Glutamatergic neuron (in vitro differentiated cells): ENCODE measurements around the gene LCMT1. TPM values are rescaled to one million over a fixed set of nuclear protein-coding genes. Genes with fewer than 3 reads are reported as not detected.
"Not testable (repeated sequence)": the region's sequence is repeated elsewhere in the genome, so short reads cannot be mapped to it uniquely, and the experiment has no call there.

ENCODE experiments used
- DNase-seq: peaks from one replicate; pipeline ENCODE4 v3.0.0; 2022
- H3K27ac Mint-ChIP-seq: one replicate; pipeline ENCODE4 v1.8.0; 2020; ENCODE audit warnings: mild to moderate bottlenecking, mixed read lengths, inconsistent platforms; ENCODE audit not compliant: unreplicated experiment
- H3K27me3 Mint-ChIP-seq: one replicate; pipeline ENCODE4 v1.8.0; 2020; ENCODE audit warnings: mild to moderate bottlenecking, moderate library complexity, mixed read lengths, inconsistent platforms; ENCODE audit not compliant: unreplicated experiment
- H3K36me3 Mint-ChIP-seq: one replicate; pipeline ENCODE4 v1.8.0; 2020; ENCODE audit warnings: mild to moderate bottlenecking, mixed read lengths, inconsistent platforms; ENCODE audit not compliant: unreplicated experiment
- H3K4me1 Mint-ChIP-seq: one replicate; pipeline ENCODE4 v1.8.0; 2020; ENCODE audit warnings: mild to moderate bottlenecking, low read depth, mixed read lengths, inconsistent platforms; ENCODE audit not compliant: unreplicated experiment
- H3K4me3 Mint-ChIP-seq: one replicate; pipeline ENCODE4 v1.8.0; 2020; ENCODE audit warnings: mild to moderate bottlenecking, mixed read lengths, inconsistent platforms; ENCODE audit not compliant: unreplicated experiment
- H3K9me3 Mint-ChIP-seq: one replicate; pipeline ENCODE4 v1.8.0; 2020; ENCODE audit warnings: mild to moderate bottlenecking, moderate library complexity, mixed read lengths, inconsistent platforms; ENCODE audit not compliant: unreplicated experiment
- total RNA-seq: library from RNA; stranded (reverse); fragmentation: NEBNext Ultra II Directional; extraction: Animal tissue kit (Norgen Biotek cat#: 25700); gene quantifications from one replicate; pipeline ENCODE4 v1.2.1, GENCODE V29; 2021; ENCODE audit not compliant: unreplicated experiment
- TF ChIP-seq, protein P1 (sequence below): fragments of 200-600 bp; sonication (generic); IDR thresholded peaks from one replicate; pipeline ENCODE4 v1.5.0; 2021; ENCODE audit not compliant: partially characterized antibody, unreplicated experiment

Gene LCMT1
- total RNA-seq, 1 donor from 2014 or later = 67.6 TPM

DNA sequence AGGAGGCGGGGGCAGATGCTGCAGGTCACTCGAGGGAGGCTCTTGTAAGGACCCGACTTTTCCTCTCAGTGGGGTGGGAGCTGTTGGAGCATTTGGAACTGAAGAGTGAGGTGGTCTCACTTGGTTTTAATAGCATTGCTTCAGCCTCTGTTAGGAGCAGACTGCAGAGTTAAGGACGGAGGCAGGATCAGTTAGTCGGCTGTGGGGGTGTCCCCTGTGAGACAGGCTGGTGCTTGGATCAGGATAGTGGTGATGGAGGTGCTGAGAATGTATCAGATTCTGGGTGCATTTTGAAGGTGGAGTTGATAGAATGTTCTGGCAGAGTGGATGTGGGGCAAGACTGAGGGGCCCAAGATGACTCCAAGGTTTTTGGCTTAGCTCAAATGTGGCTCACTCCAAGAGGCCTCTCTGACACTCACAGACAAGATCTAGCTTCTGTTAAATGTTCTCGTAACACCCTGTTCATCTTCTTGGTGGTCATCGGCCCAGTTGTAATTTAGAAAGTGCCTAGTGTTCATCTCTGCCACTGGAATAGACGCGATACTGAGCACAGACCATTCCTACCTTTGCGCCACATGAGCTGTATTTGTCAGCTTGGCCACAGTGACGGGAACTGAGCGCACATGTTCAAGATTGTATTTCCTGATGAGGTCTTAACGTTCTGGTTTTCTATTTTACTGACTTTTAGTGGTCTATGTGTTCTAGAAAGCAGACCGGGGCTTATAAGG lies 7.5 kb downstream of the LCMT1 start:
- no peak for DNase-seq
- TF ChIP-seq, protein P1, sequence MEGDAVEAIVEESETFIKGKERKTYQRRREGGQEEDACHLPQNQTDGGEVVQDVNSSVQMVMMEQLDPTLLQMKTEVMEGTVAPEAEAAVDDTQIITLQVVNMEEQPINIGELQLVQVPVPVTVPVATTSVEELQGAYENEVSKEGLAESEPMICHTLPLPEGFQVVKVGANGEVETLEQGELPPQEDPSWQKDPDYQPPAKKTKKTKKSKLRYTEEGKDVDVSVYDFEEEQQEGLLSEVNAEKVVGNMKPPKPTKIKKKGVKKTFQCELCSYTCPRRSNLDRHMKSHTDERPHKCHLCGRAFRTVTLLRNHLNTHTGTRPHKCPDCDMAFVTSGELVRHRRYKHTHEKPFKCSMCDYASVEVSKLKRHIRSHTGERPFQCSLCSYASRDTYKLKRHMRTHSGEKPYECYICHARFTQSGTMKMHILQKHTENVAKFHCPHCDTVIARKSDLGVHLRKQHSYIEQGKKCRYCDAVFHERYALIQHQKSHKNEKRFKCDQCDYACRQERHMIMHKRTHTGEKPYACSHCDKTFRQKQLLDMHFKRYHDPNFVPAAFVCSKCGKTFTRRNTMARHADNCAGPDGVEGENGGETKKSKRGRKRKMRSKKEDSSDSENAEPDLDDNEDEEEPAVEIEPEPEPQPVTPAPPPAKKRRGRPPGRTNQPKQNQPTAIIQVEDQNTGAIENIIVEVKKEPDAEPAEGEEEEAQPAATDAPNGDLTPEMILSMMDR = no peak
- Mint-ChIP-seq H3K27me3 (no peaks in the 10 kb centered on the region), H3K36me3 (no peaks in the 10 kb centered on the region), H3K4me1 (no peaks in the 10 kb centered on the region), H3K4me3 (no peak overlapping the region), H3K9me3 (peaks cover 2% of the 10 kb centered on the region), H3K27ac (no peak overlapping the region)

DNA sequence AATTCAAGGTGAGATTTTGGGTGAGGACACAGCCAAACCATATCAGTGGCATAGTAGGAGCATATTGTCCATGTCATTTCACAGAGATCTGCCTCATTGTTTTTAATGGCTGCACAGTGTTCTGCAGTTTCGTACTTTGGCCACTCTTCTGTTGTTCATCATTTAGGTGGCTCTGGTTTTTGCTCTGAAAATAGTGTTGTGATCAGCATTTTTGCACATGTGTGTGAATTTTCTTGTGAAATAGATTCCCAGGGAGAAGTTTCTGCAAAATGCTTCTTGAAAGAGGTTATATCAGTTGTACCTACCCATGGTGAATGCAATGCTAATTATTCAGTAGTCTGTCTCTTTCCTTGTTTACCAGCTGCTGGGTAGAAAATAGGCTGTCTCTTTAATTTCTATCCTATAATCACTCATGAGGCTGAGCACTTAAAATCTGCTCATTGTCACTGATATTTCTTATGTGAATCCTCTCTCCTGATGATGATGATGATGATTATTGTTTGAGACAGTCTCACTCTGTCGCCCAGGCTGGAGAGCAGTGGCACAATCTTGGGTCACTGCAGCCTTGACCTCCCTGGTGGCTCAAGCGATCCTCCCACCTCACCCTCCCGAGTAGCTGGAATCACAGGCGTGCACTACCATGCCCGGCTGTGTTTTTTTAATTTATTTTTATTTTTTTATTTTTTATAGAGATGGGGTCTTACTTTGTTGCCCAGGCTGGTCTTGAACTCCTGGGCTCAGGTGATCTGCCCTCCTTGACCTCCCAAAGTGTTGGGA lies 10.5 kb downstream of the LCMT1 start:
- TF ChIP-seq, protein P1 = no peak
- no peaks in the 10 kb centered on the region for H3K36me3 Mint-ChIP-seq
- H3K4me3 Mint-ChIP-seq = no peak overlapping the region
- no peaks in the 10 kb centered on the region for H3K27me3 Mint-ChIP-seq
- H3K4me1 Mint-ChIP-seq = no peaks in the 10 kb centered on the region
- no peak overlapping the region for H3K27ac Mint-ChIP-seq
- no peak for DNase-seq
- no peaks in the 10 kb centered on the region for H3K9me3 Mint-ChIP-seq

DNA sequence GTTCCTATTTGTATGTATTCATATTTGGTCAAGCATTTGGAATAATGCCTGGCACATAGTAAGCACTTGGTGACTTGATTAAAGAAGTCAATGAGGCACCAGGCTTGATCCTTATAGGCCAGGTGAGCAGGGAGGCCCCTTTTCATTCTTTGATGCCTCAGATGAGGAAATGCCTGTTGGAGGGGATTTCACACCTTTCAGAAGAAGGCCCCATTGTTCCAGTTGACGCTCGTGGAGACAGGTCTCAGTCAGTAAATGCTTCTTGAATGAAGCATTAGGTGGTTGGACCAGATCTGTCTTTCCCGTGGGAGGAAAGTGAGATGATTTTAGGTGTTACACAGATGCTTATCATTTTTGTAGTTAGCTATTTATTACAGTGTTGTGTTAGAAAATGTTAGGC lies 13.0 kb downstream of the LCMT1 start:
- DNase-seq = no peak
- Mint-ChIP-seq H3K36me3 (no peaks in the 10 kb centered on the region), H3K27me3 (no peaks in the 10 kb centered on the region), H3K9me3 (no peaks in the 10 kb centered on the region), H3K4me1 (no peaks in the 10 kb centered on the region), H3K4me3 (no peak overlapping the region), H3K27ac (no peak overlapping the region)
- TF ChIP-seq, protein P1 = no peak

DNA sequence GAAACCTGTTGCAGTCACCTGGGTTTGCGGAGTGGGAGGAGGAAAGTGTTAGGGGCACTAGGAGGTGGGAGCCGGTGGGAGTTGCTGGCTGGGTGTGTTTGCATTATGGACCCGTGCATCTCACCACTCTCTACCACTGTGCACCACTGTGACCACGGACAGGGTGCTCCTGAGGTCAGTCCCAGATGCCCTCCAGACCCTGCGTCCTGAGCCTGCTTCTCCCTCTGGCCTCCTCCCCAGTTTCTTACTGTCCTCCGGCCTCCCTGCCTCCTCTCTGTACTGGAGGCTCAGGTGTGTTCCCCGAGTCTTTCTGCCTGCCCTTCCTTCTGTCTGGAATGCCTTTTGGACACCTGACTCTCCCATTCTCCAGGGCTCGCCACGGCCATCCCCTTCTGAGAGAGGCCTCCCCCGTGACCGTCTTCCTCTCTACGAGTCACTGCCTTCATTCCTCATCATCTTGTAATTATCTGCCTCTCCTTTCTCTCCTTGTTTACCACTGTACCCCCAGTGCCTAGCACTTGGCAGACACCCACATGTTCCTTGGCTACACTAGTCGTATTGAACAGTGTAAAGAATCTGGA lies 14.6 kb downstream of the LCMT1 start:
- DNase-seq, H3K27me3 Mint-ChIP-seq, H3K27ac Mint-ChIP-seq, H3K9me3 Mint-ChIP-seq, H3K4me3 Mint-ChIP-seq, H3K4me1 Mint-ChIP-seq, H3K36me3 Mint-ChIP-seq: not testable (repeated sequence)

DNA sequence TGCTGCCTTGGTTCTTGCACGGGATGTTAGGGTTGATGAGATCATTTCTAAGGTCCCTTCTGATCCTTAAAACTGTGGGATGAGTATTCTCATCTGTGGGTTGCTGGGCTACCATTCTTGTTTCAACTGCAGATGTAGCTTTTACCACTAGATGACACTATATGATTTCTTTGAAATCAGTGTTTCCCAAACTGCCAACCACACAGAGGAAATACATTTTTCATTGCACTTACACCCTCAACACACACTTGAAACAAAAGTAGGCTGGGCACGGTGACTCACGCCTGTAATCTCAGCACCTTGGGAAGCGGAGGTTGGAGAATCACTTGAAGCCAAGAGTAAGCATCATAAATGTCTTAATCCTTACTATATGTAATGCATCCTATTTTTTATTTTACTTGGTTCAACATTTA lies 15.3 kb downstream of the LCMT1 start:
- Mint-ChIP-seq H3K27ac (no peak overlapping the region), H3K27me3 (no peaks in the 10 kb centered on the region), H3K9me3 (no peaks in the 10 kb centered on the region), H3K4me3 (no peak overlapping the region), H3K4me1 (no peaks in the 10 kb centered on the region), H3K36me3 (no peaks in the 10 kb centered on the region)
- TF ChIP-seq, protein P1 = peak; percentile 10
- DNase-seq = no peak

DNA sequence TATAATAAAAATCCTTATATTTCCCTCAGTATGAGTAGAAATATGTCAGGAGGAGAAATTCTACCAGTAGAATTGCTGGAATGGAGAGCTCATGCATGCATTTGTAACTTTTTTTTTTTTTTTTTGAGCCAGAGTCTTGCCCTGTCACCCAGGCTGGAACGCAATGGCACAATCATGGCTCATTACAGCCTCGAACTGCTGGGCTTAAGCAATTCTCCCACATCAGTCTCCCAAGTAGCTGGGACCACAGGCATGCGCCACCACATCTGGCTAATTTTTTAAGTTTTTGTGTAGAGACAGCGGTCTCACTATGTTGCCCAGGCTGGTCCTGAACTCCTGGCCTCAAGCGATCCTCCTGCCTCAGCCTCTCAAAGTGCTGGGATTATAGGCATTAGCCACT lies 21.2 kb downstream of the LCMT1 start:
- not testable (repeated sequence) for H3K36me3 Mint-ChIP-seq, H3K27me3 Mint-ChIP-seq, H3K4me3 Mint-ChIP-seq, H3K27ac Mint-ChIP-seq, DNase-seq, H3K9me3 Mint-ChIP-seq, H3K4me1 Mint-ChIP-seq
